Measurements from ENCODE around the gene SAYSD1. TPM values are rescaled to one million over a fixed set of nuclear protein-coding genes. Genes with fewer than 3 reads are reported as not detected.

Gene SAYSD1
- total and polyA plus RNA-seq, 9 of the 15 experiments (the other 6 are each of a cell fraction or from before 2014, with no cell fraction given): 3.5 to 19.1 (median 12.4) TPM

- H2AFZ ChIP-seq (ENCODE audit: low read depth, low read length): no peak overlapping the region
- POLR2A ChIA-PET: interaction anchor here (0.6 to 1.5 kb wide), 2 partner anchors 13 to 191 kb away, joined by 3 to 6 read pairs; partner anchors contain the start of gene SAYSD1
- no peaks in the 10 kb centered on the region for H3K79me2 ChIP-seq (ENCODE audit: control insufficient read depth, insufficient read depth, low read length)
- ATAC-seq: no peak
- CTCF ChIA-PET (ENCODE audit: low intra/inter-chr PET ratio): no interaction called here
- no peaks in the 10 kb centered on the region for H3K9me3 ChIP-seq (replicated peaks; ENCODE audit: control insufficient read depth, insufficient read depth, low read depth, low read length)
- intact Hi-C loops (cut with micrococcal nuclease): no loop called here
- no peak overlapping the region for H3K4me2 ChIP-seq (ENCODE audit: insufficient read depth, low read length)
- 1% methylated on average over 3 of the region's 3 CpGs for WGBS (ENCODE audit: insufficient coverage, low coverage, missing lambda C conversion rate)
- H3K36me3 ChIP-seq (ENCODE audit: control insufficient read depth, insufficient read depth, low read length): no peaks in the 10 kb centered on the region
- H3K9me1 ChIP-seq (ENCODE audit: control insufficient read depth, insufficient read depth, low read length): no peaks in the 10 kb centered on the region
- TF ChIP-seq U2AF2 (optimal IDR thresholded peaks at IDR 0.05; ENCODE audit: low read depth, low read length): no peak
- TF ChIP-seq POU5F1 (IDR thresholded peaks at IDR 0.05; ENCODE audit: borderline replicate concordance, low read depth, low read length, partially characterized antibody): no peak
- no peak for TF ChIP-seq ZSCAN29 (IDR thresholded peaks at IDR 0.05)
- TF ChIP-seq PTBP1 (IDR thresholded peaks at IDR 0.05; ENCODE audit: low read depth, low read length): no peak
- TF ChIP-seq RBM17 (IDR thresholded peaks at IDR 0.05; ENCODE audit: borderline replicate concordance, low read depth, low read length): no peak
- TF ChIP-seq MTA3 (IDR thresholded peaks at IDR 0.05; ENCODE audit: borderline replicate concordance): no peak
- TF ChIP-seq PCBP2 (IDR thresholded peaks at IDR 0.05; ENCODE audit: low read depth, low read length, poor library complexity, severe bottlenecking): no peak
- TF ChIP-seq ZNF707 (CRISPR knock-in tag; conservative IDR thresholded peaks at IDR 0.05): no peak
- TF ChIP-seq GABPB2 (CRISPR knock-in tag; conservative IDR thresholded peaks at IDR 0.05): no peak
- no peak for TF ChIP-seq ZNF133 (CRISPR knock-in tag; IDR thresholded peaks at IDR 0.05)
- no peak for FAIRE-seq
- in situ Hi-C loops (cut with MboI): no loop called here
- H3K4me1 ChIP-seq (replicated peaks in 1 of 2; ENCODE audit: control insufficient read depth in 2 of 2, insufficient read depth in 2 of 2, low read length in 2 of 2): no peaks in the 10 kb centered on the region
- peaks cover 5 to 7% of the 10 kb centered on the region in 2 experiments; a peak in 4 of 5 replicates for H3K27me3 ChIP-seq (ENCODE audit: control insufficient read depth in 2 of 2, insufficient read depth in 2 of 2, low read length in 2 of 2)
- no peak overlapping the region for H3K27ac ChIP-seq (ENCODE audit: extremely low read depth, low read depth, low read length)
- BruUV-seq (replicated peaks): no TSS peak
- DNase-seq (ENCODE audit: extremely low read depth in 1 of 4, low spot score in 3 of 4): no peak
- no peak overlapping the region for H3K4me3 ChIP-seq
- no peak overlapping the region for H3K9ac ChIP-seq (ENCODE audit: insufficient read depth in 1 of 2, low read depth in 2 of 2, low read length in 2 of 2)
- no peaks in the 10 kb centered on the region for H4K20me1 ChIP-seq (replicated peaks; ENCODE audit: control insufficient read depth, insufficient read depth, low read length)
These were observed 13.1 kb upstream of the SAYSD1 start for GRCh38 chr6:39128106-39128505.
